ENCODE results near the gene BFSP2.

DNA sequence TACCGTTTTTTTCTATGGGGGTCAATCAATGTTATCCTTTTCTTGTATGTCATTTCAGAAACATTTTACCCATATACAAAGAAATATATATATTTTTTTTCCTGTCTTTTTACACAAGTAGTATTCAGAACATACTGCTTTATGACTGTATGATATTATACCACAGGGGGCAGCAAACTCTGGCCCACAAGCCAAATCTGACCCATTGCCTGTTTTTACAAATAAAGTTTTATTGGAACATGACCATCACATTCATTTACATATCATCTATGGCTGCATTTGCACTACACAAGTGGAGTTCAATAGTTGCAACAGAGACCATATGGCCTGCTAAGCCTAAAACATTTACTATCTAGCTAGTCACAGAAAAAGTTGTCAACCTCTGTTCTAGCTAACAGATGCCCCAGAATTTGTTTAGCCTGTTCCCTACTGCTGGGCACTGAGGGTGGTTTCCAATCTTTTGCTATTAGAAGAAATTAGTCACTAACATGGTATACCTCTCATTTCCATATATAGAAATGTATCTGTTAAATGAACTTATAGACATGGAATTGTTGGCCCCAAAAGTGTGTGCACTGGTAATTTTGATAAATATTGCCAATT lies 57.7 kb downstream of the BFSP2 start:
- peak; percentile 26 for TF ChIP-seq CTCF (conservative IDR thresholded peaks at IDR 0.05; ENCODE audit: low read depth, low read length)
- TF ChIP-seq POLR2A (IDR thresholded peaks at IDR 0.05; ENCODE audit: low read depth, low read length) = no peak
- TF ChIP-seq CEBPB (IDR thresholded peaks at IDR 0.05; ENCODE audit: low read depth, low read length) = no peak
- TF ChIP-seq SMC3 (IDR thresholded peaks at IDR 0.05; ENCODE audit: low read depth, low read length) = no peak
- no peak for TF ChIP-seq MAZ (IDR thresholded peaks at IDR 0.05; ENCODE audit: borderline replicate concordance, low read depth, low read length)
- TF ChIP-seq ELK1 (IDR thresholded peaks at IDR 0.05; ENCODE audit: borderline replicate concordance, low read depth, low read length) = no peak
- no peak for TF ChIP-seq MXI1 (IDR thresholded peaks at IDR 0.05; ENCODE audit: borderline replicate concordance, low read depth, low read length)
- no peak for TF ChIP-seq MAFK (IDR thresholded peaks at IDR 0.05; ENCODE audit: low read depth, low read length)
- no peak for TF ChIP-seq RCOR1 (IDR thresholded peaks at IDR 0.05; ENCODE audit: insufficient replicate concordance, low read length)
- peak; percentile 33; the same call in 1 of the 2 replicates for TF ChIP-seq RAD21 (IDR thresholded peaks at IDR 0.05; ENCODE audit: low read length)
- TF ChIP-seq RFX5 (IDR thresholded peaks at IDR 0.05; ENCODE audit: low read depth, low read length) = no peak
- no peak for TF ChIP-seq FOS (IDR thresholded peaks at IDR 0.05; ENCODE audit: low read depth, low read length)
- TF ChIP-seq CHD1 (IDR thresholded peaks at IDR 0.05; ENCODE audit: low read depth, low read length) = no peak
- TF ChIP-seq USF2 (IDR thresholded peaks at IDR 0.05; ENCODE audit: low read depth, low read length) = no peak
